HG02973 (cell line): ENCODE results near the gene SSH3.
A peak's percentile ranks its signal among the peaks of the same experiment; 100 is the strongest.

Experiments used
- ATAC-seq: cut with Tn5 transposase; IDR thresholded peaks from one replicate; pipeline ENCODE4 v1.9.1; 2021; ENCODE audit warnings: moderate library complexity; ENCODE audit not compliant: unreplicated experiment

The SSH3 gene

GRCh38 chr11:67345247-67345919, 42.1 kb downstream of the SSH3 start:
- ATAC-seq, result no peak

- no peak for ATAC-seq
Measured at GRCh38 chr11:67345920-67346819, 42.8 kb downstream of the SSH3 start.

GRCh38 chr11:67347964-67348749, 44.8 kb downstream of the SSH3 start:
- no peak for ATAC-seq

GRCh38 chr11:67349036-67349435, 45.7 kb downstream of the SSH3 start:
- no peak for ATAC-seq

GRCh38 chr11:67349457-67349856, 46.1 kb downstream of the SSH3 start:
- no peak for ATAC-seq

- ATAC-seq, result no peak
Measured at GRCh38 chr11:67349928-67350465, 46.7 kb downstream of the SSH3 start.

- no peak for ATAC-seq
Measured at GRCh38 chr11:67351275-67352005, 48.1 kb downstream of the SSH3 start.

- peak; percentile 8 for ATAC-seq
Measured at GRCh38 chr11:67352546-67353316, 49.4 kb downstream of the SSH3 start.

- ATAC-seq, result peak; percentile 58
Measured at GRCh38 chr11:67353317-67354074, 50.2 kb downstream of the SSH3 start, which contains the start of gene POLD4. POLD4 (minus strand) TSS chr11:67353546; CDS start chr11:67353399, 147 bp downstream.

- no peak for ATAC-seq
Measured at GRCh38 chr11:67354075-67355022, 51.0 kb downstream of the SSH3 start.

- ATAC-seq, result no peak
Measured at GRCh38 chr11:67355023-67355793, 51.9 kb downstream of the SSH3 start.

GRCh38 chr11:67355794-67356386, 52.6 kb downstream of the SSH3 start:
- no peak for ATAC-seq

GRCh38 chr11:67356387-67356863, 53.1 kb downstream of the SSH3 start:
- no peak for ATAC-seq

GRCh38 chr11:67356864-67357561, 53.7 kb downstream of the SSH3 start:
- no peak for ATAC-seq

- no peak for ATAC-seq
Measured at GRCh38 chr11:67357831-67358670, 54.7 kb downstream of the SSH3 start.
